HFFc6 (cell line): ENCODE data around the gene BRD1. TPM values are rescaled to one million over a fixed set of nuclear protein-coding genes. Genes with fewer than 3 reads are reported as not detected.

Experiments used
- DNase-seq: peaks from one replicate; pipeline ENCODE4 v3.0.0-alpha.2; 2018
- H3K27ac Mint-ChIP-seq: 2 replicates; pipeline ENCODE4 v1.8.0; 2020; ENCODE audit warnings: mild to moderate bottlenecking, mixed read lengths
- H3K27me3 Mint-ChIP-seq: 2 replicates; pipeline ENCODE4 v1.8.0; 2021; ENCODE audit warnings: mild to moderate bottlenecking, moderate library complexity, mixed read lengths; ENCODE audit not compliant: insufficient read depth
- H3K36me3 Mint-ChIP-seq: 2 replicates; pipeline ENCODE4 v1.8.0; 2021; ENCODE audit warnings: low read depth, mixed read lengths
- H3K4me1 Mint-ChIP-seq: 2 replicates; pipeline ENCODE4 v1.8.0; 2020; ENCODE audit warnings: low read depth, mixed read lengths
- H3K4me3 Mint-ChIP-seq: 2 replicates; pipeline ENCODE4 v1.8.0; 2020; ENCODE audit warnings: mild to moderate bottlenecking, moderate library complexity, mixed read lengths
- H3K9me3 Mint-ChIP-seq: 2 replicates; pipeline ENCODE4 v1.8.0; 2020; ENCODE audit warnings: mild to moderate bottlenecking, mixed read lengths
- total RNA-seq, 6 experiments: library from RNA; stranded (reverse); fragmentation: NEBNext Ultra II Directional; extraction: Animal tissue kit (Norgen Biotek cat#: 25700); gene quantifications; 2 replicates in 1 of 6; 3 replicates in 5 of 6; pipeline ENCODE4 v1.2.3, GENCODE V29; 2021
- TF ChIP-seq, protein P1 (sequence below): fragments of 200-600 bp; sonication (generic); IDR thresholded peaks from 2 replicates; pipeline ENCODE4 v1.5.0; 2021; ENCODE audit warnings: antibody characterized with exemption, mild to moderate bottlenecking

The BRD1 gene
- total RNA-seq, 6 experiments from 2014 or later = 17.2 to 20.8 (median 18.1) TPM

DNA sequence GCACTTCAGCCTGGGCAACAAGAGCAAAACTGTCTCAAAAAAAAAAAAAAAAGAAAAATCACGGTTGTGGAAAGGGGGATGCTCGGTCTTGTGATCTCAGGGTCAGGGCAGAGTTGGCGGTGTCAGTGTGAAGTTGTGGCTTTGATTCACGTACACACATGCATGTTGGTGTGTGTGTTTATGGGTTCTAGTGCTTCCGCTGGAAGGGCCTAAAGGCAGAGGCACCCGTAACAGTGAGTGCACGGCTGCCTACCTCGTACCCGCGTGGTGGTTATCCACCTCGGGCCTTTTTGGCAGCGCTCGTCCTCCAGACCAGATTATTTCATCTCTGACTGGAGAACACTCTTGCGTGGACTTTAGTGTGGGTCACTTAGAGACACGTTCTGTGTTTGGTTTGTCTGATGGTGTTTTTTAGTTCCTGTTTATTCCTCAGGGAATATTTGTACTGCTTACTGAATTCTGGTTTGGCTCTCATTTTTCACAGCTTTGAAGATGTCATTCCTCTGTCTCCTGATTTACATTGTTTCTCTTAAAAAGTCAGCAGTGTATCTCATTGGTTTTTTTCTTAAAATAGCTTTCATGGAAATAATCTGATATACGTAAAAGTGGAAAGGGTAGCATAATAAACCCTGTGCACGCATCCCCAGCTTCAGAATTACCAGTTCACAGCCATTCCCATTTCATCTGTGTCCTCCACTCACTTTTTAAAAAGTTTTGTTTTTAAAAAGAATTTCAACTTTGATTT is 41.6 kb upstream of the BRD1 start:
- TF ChIP-seq, protein P1, sequence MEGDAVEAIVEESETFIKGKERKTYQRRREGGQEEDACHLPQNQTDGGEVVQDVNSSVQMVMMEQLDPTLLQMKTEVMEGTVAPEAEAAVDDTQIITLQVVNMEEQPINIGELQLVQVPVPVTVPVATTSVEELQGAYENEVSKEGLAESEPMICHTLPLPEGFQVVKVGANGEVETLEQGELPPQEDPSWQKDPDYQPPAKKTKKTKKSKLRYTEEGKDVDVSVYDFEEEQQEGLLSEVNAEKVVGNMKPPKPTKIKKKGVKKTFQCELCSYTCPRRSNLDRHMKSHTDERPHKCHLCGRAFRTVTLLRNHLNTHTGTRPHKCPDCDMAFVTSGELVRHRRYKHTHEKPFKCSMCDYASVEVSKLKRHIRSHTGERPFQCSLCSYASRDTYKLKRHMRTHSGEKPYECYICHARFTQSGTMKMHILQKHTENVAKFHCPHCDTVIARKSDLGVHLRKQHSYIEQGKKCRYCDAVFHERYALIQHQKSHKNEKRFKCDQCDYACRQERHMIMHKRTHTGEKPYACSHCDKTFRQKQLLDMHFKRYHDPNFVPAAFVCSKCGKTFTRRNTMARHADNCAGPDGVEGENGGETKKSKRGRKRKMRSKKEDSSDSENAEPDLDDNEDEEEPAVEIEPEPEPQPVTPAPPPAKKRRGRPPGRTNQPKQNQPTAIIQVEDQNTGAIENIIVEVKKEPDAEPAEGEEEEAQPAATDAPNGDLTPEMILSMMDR = no peak
- Mint-ChIP-seq H3K27ac (no peak overlapping the region), H3K9me3 (peaks cover 50% of the 10 kb centered on the region), H3K27me3 (no peaks in the 10 kb centered on the region), H3K36me3 (peaks cover 74% of the 10 kb centered on the region), H3K4me1 (no peaks in the 10 kb centered on the region), H3K4me3 (no peak overlapping the region)
- DNase-seq = no peak

- Mint-ChIP-seq H3K27me3 (no peaks in the 10 kb centered on the region), H3K9me3 (peaks cover 50% of the 10 kb centered on the region), H3K4me3 (no peak overlapping the region), H3K36me3 (peaks cover 66% of the 10 kb centered on the region), H3K4me1 (no peaks in the 10 kb centered on the region), H3K27ac (no peak overlapping the region)
- DNase-seq = no peak
- TF ChIP-seq, protein P1 = no peak
Observed at GRCh38 chr22:49867303-49868265, 39.9 kb upstream of the BRD1 start.

- Mint-ChIP-seq H3K27me3 (no peaks in the 10 kb centered on the region), H3K4me1 (peaks cover 4% of the 10 kb centered on the region; the same call in 1 of the 2 replicates), H3K27ac (no peak overlapping the region), H3K4me3 (no peak overlapping the region), H3K36me3 (peaks cover 61% of the 10 kb centered on the region), H3K9me3 (peaks cover 50% of the 10 kb centered on the region)
- TF ChIP-seq, protein P1 = no peak
- no peak for DNase-seq
Observed at GRCh38 chr22:49866646-49867045, 39.0 kb upstream of the BRD1 start.

DNA sequence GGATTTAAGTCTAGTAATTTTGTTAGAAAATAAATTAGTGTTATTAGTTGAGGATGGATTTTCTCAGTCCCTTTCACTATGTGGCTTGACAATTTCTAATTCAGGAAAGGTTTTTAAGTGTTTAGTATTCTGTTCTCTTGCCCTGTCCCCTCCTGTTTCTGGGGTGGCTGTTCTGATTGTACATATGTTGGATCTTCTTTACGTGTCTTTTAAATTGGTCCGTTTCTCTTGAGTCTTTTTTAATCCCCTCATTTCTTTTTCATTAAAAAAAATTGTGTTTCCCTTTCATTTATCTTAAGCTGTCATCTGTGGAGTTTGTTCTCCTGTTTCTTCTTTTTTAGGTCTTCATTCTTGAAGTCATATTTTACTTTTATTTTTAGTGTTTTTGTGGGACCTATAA is 38.5 kb upstream of the BRD1 start:
- H3K4me1 Mint-ChIP-seq = peaks cover 5% of the 10 kb centered on the region; the same call in 1 of the 2 replicates
- DNase-seq = no peak
- H3K27ac Mint-ChIP-seq = no peak overlapping the region
- TF ChIP-seq, protein P1 = no peak
- H3K27me3 Mint-ChIP-seq = no peaks in the 10 kb centered on the region
- no peak overlapping the region for H3K4me3 Mint-ChIP-seq
- H3K9me3 Mint-ChIP-seq = peaks cover 50% of the 10 kb centered on the region
- peaks cover 61% of the 10 kb centered on the region for H3K36me3 Mint-ChIP-seq

DNA sequence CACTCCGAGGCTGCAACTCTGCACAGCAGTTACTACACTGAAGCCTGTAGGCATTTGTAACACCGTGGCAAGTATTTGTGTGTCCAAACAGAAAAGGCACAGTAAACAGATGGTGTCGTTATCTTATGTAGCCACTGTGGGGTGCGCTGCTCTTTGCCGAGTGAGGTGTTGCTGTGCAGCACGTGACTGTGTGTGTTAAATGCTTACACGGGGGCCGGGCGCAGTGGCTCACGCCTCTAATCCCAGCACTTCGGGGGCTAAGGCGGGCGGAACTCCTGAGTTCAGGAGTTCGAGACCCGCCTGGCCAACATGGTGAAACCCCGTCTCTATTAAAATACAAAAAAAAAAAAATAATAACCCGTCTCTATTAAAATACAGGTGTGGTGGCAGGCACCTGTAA is 37.5 kb upstream of the BRD1 start:
- H3K27me3 Mint-ChIP-seq = no peaks in the 10 kb centered on the region
- TF ChIP-seq, protein P1 = no peak
- peaks cover 5% of the 10 kb centered on the region; the same call in 1 of the 2 replicates for H3K4me1 Mint-ChIP-seq
- H3K9me3 Mint-ChIP-seq = peaks cover 43% of the 10 kb centered on the region
- no peak overlapping the region for H3K4me3 Mint-ChIP-seq
- H3K27ac Mint-ChIP-seq = no peak overlapping the region
- no peak for DNase-seq
- peaks cover 55% of the 10 kb centered on the region for H3K36me3 Mint-ChIP-seq
